NCI-H774 (cell line): ENCODE results near the gene CDK19.

Experiments used
- DNase-seq: peaks from one replicate; lab custom pipeline; 2025; lab: John Stamatoyannopoulos, UW

The CDK19 gene

GRCh38 chr6:110703010-110703905 is 112.0 kb downstream of the CDK19 start:
- no peak for DNase-seq

GRCh38 chr6:110699780-110700179 is 115.5 kb downstream of the CDK19 start:
- DNase-seq, result no peak

GRCh38 chr6:110693994-110694393 is 121.3 kb downstream of the CDK19 start:
- DNase-seq, result no peak

GRCh38 chr6:110693296-110693695 is 122.0 kb downstream of the CDK19 start:
- no peak for DNase-seq

GRCh38 chr6:110690916-110691315 is 124.4 kb downstream of the CDK19 start:
- DNase-seq, result no peak

- DNase-seq, result no peak
Measured at GRCh38 chr6:110690106-110690654, 125.1 kb downstream of the CDK19 start.

GRCh38 chr6:110689275-110689935 is 125.9 kb downstream of the CDK19 start:
- peak; percentile 13 for DNase-seq

- no peak for DNase-seq
Measured at GRCh38 chr6:110688661-110689268, 126.5 kb downstream of the CDK19 start.

GRCh38 chr6:110687326-110687725 is 127.9 kb downstream of the CDK19 start:
- DNase-seq, result no peak

GRCh38 chr6:110683241-110683640 is 132.0 kb downstream of the CDK19 start:
- DNase-seq, result no peak

GRCh38 chr6:110682460-110682853 is 132.8 kb downstream of the CDK19 start:
- DNase-seq, result peak; percentile 85

GRCh38 chr6:110681543-110682459 is 133.5 kb downstream of the CDK19 start:
- DNase-seq, result peak; percentile 28

GRCh38 chr6:110676396-110676795 is 138.9 kb downstream of the CDK19 start:
- DNase-seq, result no peak

- no peak for DNase-seq
Measured at GRCh38 chr6:110674096-110674495, 141.2 kb downstream of the CDK19 start.

GRCh38 chr6:110672122-110672521 is 143.1 kb downstream of the CDK19 start:
- no peak for DNase-seq

GRCh38 chr6:110671447-110671846 is 143.8 kb downstream of the CDK19 start:
- DNase-seq, result no peak

- DNase-seq, result no peak
Measured at GRCh38 chr6:110665600-110665999, 149.7 kb downstream of the CDK19 start.

GRCh38 chr6:110664933-110665332 is 150.3 kb downstream of the CDK19 start:
- no peak for DNase-seq

GRCh38 chr6:110662490-110663211 is 152.6 kb downstream of the CDK19 start:
- DNase-seq, result no peak

- no peak for DNase-seq
Measured at GRCh38 chr6:110661414-110661813, 153.9 kb downstream of the CDK19 start.
